H1 (cell line): ENCODE data around the gene GMCL2. TPM values are rescaled to one million over a fixed set of nuclear protein-coding genes. Genes with fewer than 3 reads are reported as not detected.

Experiments
- CTCF ChIA-PET: fragments of 300-600 bp; sonication (Branson Sonifier 250); formaldehyde crosslinking; loops from one replicate; lab custom pipeline; 2021; ENCODE audit not compliant: partially characterized antibody; lab: Charles Lee
- POLR2A ChIA-PET: fragments of 300-600 bp; sonication (Branson Sonifier 250); formaldehyde crosslinking; loops from one replicate; lab custom pipeline; 2021; ENCODE audit warnings: inconsistent platforms; ENCODE audit not compliant: partially characterized antibody; lab: Charles Lee
- DNase-seq, 2 experiments: peaks; one replicate each; pipeline versions ENCODE4 v3.0.0 to v3.0.0-alpha.2; 2010 to 2022; ENCODE audit warnings: low spot score in 2 of 2, low read depth in 1 of 2, mixed read lengths in 1 of 2
- FAIRE-seq: peaks from 2 replicates; lab custom pipeline; 2011; peaks lifted over from hg19 to GRCh38; lab: Jason Lieb, UNC
- H2AFZ ChIP-seq: 2 replicates; pipeline ENCODE4 v1.8.1; 2012; ENCODE audit warnings: low read length, inconsistent platforms
- H2AK5ac ChIP-seq: 2 replicates; pipeline ENCODE4 v1.6.1; 2013; ENCODE audit warnings: low read depth, low read length
- H2BK120ac ChIP-seq: replicated peaks from 2 replicates; pipeline ENCODE3; 2013; ENCODE audit warnings: low read depth, low read length, inconsistent platforms
- H2BK12ac ChIP-seq: 2 replicates; pipeline ENCODE4 v1.6.1; 2013; ENCODE audit warnings: low read depth, low read length
- H2BK15ac ChIP-seq: 2 replicates; pipeline ENCODE4 v1.6.1; 2013; ENCODE audit warnings: low read length
- H2BK20ac ChIP-seq: 2 replicates; pipeline ENCODE4 v1.6.1; 2013; ENCODE audit warnings: low read length
- H2BK5ac ChIP-seq: 2 replicates; pipeline ENCODE4 v1.6.1; 2013; ENCODE audit warnings: low read depth, low read length
- H3K14ac ChIP-seq: 2 replicates; pipeline ENCODE4 v1.6.1; 2013; ENCODE audit warnings: inconsistent platforms; ENCODE audit not compliant: insufficient read length
- H3K18ac ChIP-seq: 2 replicates; pipeline ENCODE4 v1.6.1; 2013; ENCODE audit warnings: low read length; ENCODE audit errors: extremely low read depth
- H3K23ac ChIP-seq: 2 replicates; pipeline ENCODE4 v1.6.1; 2013; ENCODE audit warnings: inconsistent platforms; ENCODE audit not compliant: insufficient read length
- H3K23me2 ChIP-seq: 2 replicates; pipeline ENCODE4 v1.6.1; 2013; ENCODE audit warnings: low read depth, low read length
- H3K27ac ChIP-seq: 2 replicates; pipeline ENCODE4 v1.6.1; 2011; ENCODE audit warnings: low read depth, low read length, inconsistent platforms
- H3K27me3 ChIP-seq, 4 experiments: replicated peaks in 1 of 4; 1 replicate in 1 of 4; 2 replicates in 3 of 4; pipeline versions ENCODE4 v1.6.1 to v1.8.1; 2011 to 2013; ENCODE audit warnings: low read length in 3 of 4, mild to moderate bottlenecking in 3 of 4, inconsistent platforms in 2 of 4, mixed read lengths in 2 of 4, moderate library complexity in 1 of 4; ENCODE audit not compliant: control insufficient read depth in 3 of 4, insufficient read depth in 3 of 4; ENCODE audit errors: extremely low read depth in 1 of 4
- H3K36me3 ChIP-seq, 4 experiments: 2 replicates each; pipeline versions ENCODE4 v1.6.1 to v1.8.1; 2011 to 2013; ENCODE audit warnings: mild to moderate bottlenecking in 4 of 4, low read length in 3 of 4, moderate library complexity in 2 of 4, control low read depth in 1 of 4, inconsistent platforms in 1 of 4; ENCODE audit not compliant: insufficient read depth in 4 of 4, control insufficient read depth in 2 of 4
- H3K4ac ChIP-seq: replicated peaks from 2 replicates; pipeline ENCODE3; 2013; ENCODE audit warnings: low read length, low read depth, mixed read lengths, inconsistent platforms; ENCODE audit not compliant: insufficient read length
- H3K4me1 ChIP-seq, 4 experiments: replicated peaks in 1 of 4; 1 replicate in 1 of 4; 2 replicates in 3 of 4; pipeline versions ENCODE4 v1.6.1 to v1.8.1; 2011 to 2013; ENCODE audit warnings: low read length in 3 of 4, inconsistent platforms in 2 of 4, mixed read lengths in 1 of 4; ENCODE audit not compliant: insufficient read depth in 4 of 4, control insufficient read depth in 3 of 4
- H3K4me2 ChIP-seq, 2 experiments: 2 replicates each; pipeline versions ENCODE4 v1.6.1 to v1.8.1; 2011 to 2013; ENCODE audit warnings: low read depth in 2 of 2, low read length in 2 of 2, control low read depth in 1 of 2, inconsistent platforms in 1 of 2, mild to moderate bottlenecking in 1 of 2; ENCODE audit not compliant: insufficient read depth in 1 of 2
- H3K4me3 ChIP-seq, 4 experiments: fragments of 200-600, 300-600 bp in 1 of 4; sonication (generic), shearing (Covaris generic), sonication (Bioruptor Twin) in 1 of 4; 2 replicates each; pipeline versions ENCODE4 v1.5.1 to v1.8.1; 2011 to 2016; ENCODE audit warnings: low read length in 4 of 4, low read depth in 3 of 4, control low read depth in 2 of 4, inconsistent platforms in 2 of 4, mild to moderate bottlenecking in 2 of 4, mixed read lengths in 1 of 4, moderate library complexity in 1 of 4; ENCODE audit not compliant: insufficient read depth in 2 of 4; ENCODE audit errors: extremely low read depth in 1 of 4
- H3K56ac ChIP-seq: replicated peaks from 2 replicates; pipeline ENCODE3; 2013; ENCODE audit warnings: low read depth, mild to moderate bottlenecking, mixed read lengths, low read length, inconsistent platforms; ENCODE audit not compliant: insufficient read length
- H3K79me1 ChIP-seq: 2 replicates; pipeline ENCODE4 v1.6.1; 2013; ENCODE audit warnings: low read depth, low read length, control low read depth
- H3K79me2 ChIP-seq, 2 experiments: 2 replicates each; pipeline versions ENCODE4 v1.6.1 to v1.8.1; 2012 to 2013; ENCODE audit warnings: low read length in 2 of 2, mild to moderate bottlenecking in 2 of 2, inconsistent platforms in 1 of 2; ENCODE audit not compliant: insufficient read depth in 2 of 2, control insufficient read depth in 1 of 2
- H3K9ac ChIP-seq, 4 experiments: replicated peaks in 1 of 4; 1 replicate in 1 of 4; 2 replicates in 3 of 4; pipeline versions ENCODE4 v1.6.1 to v1.8.1; 2011 to 2013; ENCODE audit warnings: low read depth in 3 of 4, low read length in 3 of 4, control low read depth in 2 of 4, mild to moderate bottlenecking in 2 of 4, moderate library complexity in 2 of 4, inconsistent platforms in 1 of 4; ENCODE audit errors: extremely low read depth in 1 of 4
- H3K9me3 ChIP-seq, 2 experiments: 2 replicates each; pipeline versions ENCODE4 v1.6.1 to v1.8.1; 2012 to 2013; ENCODE audit warnings: mild to moderate bottlenecking in 2 of 2, moderate library complexity in 2 of 2, control low read depth in 1 of 2, inconsistent platforms in 1 of 2, low read depth in 1 of 2, low read length in 1 of 2, mixed read lengths in 1 of 2; ENCODE audit not compliant: insufficient read depth in 2 of 2
- H4K20me1 ChIP-seq, 2 experiments: replicated peaks in 1 of 2; 2 replicates each; pipeline versions ENCODE3 to v1.8.1; 2011 to 2013; ENCODE audit warnings: inconsistent platforms in 2 of 2, low read length in 2 of 2, mild to moderate bottlenecking in 1 of 2; ENCODE audit not compliant: insufficient read depth in 2 of 2, control insufficient read depth in 1 of 2
- H4K5ac ChIP-seq: 2 replicates; pipeline ENCODE4 v1.6.1; 2013; ENCODE audit warnings: low read length, low read depth, mixed read lengths, inconsistent platforms; ENCODE audit not compliant: insufficient read length
- H4K8ac ChIP-seq: 2 replicates; pipeline ENCODE4 v1.8.0; 2013; ENCODE audit warnings: mild to moderate bottlenecking, moderate library complexity, low read length, inconsistent platforms; ENCODE audit not compliant: insufficient read depth; ENCODE audit errors: extremely low read depth
- H4K91ac ChIP-seq: replicated peaks from 2 replicates; pipeline ENCODE3; 2013; ENCODE audit warnings: low read length, mixed read lengths, inconsistent platforms; ENCODE audit not compliant: insufficient read length
- CREB1 ChIP-seq: IDR thresholded peaks from 2 replicates; pipeline ENCODE4 v1.6.1; 2012; ENCODE audit warnings: inconsistent platforms
- RFX5 ChIP-seq: IDR thresholded peaks from 2 replicates; pipeline ENCODE4 v1.6.1; 2011; ENCODE audit warnings: low read depth, low read length, improper control_type of control experiment, borderline replicate concordance
- TAF1 ChIP-seq: IDR thresholded peaks from 2 replicates; pipeline ENCODE4 v1.6.1; 2011; ENCODE audit warnings: mild to moderate bottlenecking, low read depth, low read length
- WGBS, 2 experiments: shearing (Covaris generic) in 1 of 2; methylation state at CpG; one replicate each; pipeline versions ENCODE4 v1.1.6 to v1.1.7; 2013 to 2015; ENCODE audit warnings: low lambda C conversion rate in 2 of 2, mixed read lengths in 2 of 2, inconsistent platforms in 1 of 2, low coverage in 1 of 2, missing lambda C conversion rate in 1 of 2; ENCODE audit not compliant: insufficient replicate concordance in 2 of 2, insufficient coverage in 1 of 2, insufficient read length in 1 of 2; ENCODE audit errors: extremely low coverage in 1 of 2, missing lambda C conversion rate in 1 of 2; 5-methylcytosine and 5-hydroxymethylcytosine counted together
- polyA plus RNA-seq, 7 experiments: library from polyadenylated mRNA; depleted of rRNA in 3 of 7; stranded (reverse) in 5 of 7; unstranded in 2 of 7; fragments of >200 nt in 5 of 7; fragments of 200-250 nt in 2 of 7; gene quantifications; 1 replicate in 5 of 7; 2 replicates in 1 of 7; 4 replicates in 1 of 7; pipeline versions ENCODE4 v1.2.1 to v1.2.3, GENCODE V29; 2011 to 2013; ENCODE audit warnings: missing spikeins in 2 of 7, mixed read lengths in 2 of 7
- total RNA-seq: library from RNA; stranded (reverse); fragmentation: NEBNext Ultra II Directional; extraction: Animal tissue kit (Norgen Biotek cat#: 25700); gene quantifications from 2 replicates; pipeline ENCODE4 v1.2.1, GENCODE V29; 2021

Gene GMCL2
- total and polyA plus RNA-seq, 2 of the 8 experiments (the other 6 are each of a cell fraction or from before 2014, with no cell fraction given), result 0.13 TPM; not detected in 1

- Histone ChIP-seq H2BK12ac (no peak overlapping the region), H4K20me1 (peaks cover 0 to 17% of the 10 kb centered on the region in 2 experiments), H3K18ac (no peak overlapping the region), H3K9me3 (no peaks in the 10 kb centered on the region), H4K91ac (no peak overlapping the region), H2BK20ac (no peak overlapping the region), H3K23me2 (peaks cover 3% of the 10 kb centered on the region; the same call in 1 of the 2 replicates), H3K4me3 (no peak overlapping the region), H3K4me2 (no peak overlapping the region), H3K27ac (no peak overlapping the region), H2BK5ac (no peak overlapping the region), H3K23ac (no peak overlapping the region), H3K4ac (no peak overlapping the region), H3K79me2 (peaks cover 0 to 13% of the 10 kb centered on the region in 2 experiments; a peak in 2 of 4 replicates), H3K4me1 (peaks cover 0 to 25% (median 18%) of the 10 kb centered on the region in 4 experiments; a peak in 6 of 7 replicates), H3K56ac (no peak overlapping the region), H2AK5ac (no peak overlapping the region), H3K79me1 (peaks cover 11% of the 10 kb centered on the region), H3K36me3 (peaks cover 7 to 35% (median 18%) of the 10 kb centered on the region in 4 experiments; a peak in 6 of 8 replicates), H2AFZ (no peak overlapping the region), H2BK15ac (no peak overlapping the region), H2BK120ac (no peak overlapping the region), H3K14ac (no peak overlapping the region), H3K27me3 (no peaks in the 10 kb centered on the region), H3K9ac (no peak overlapping the region), H4K8ac (no peak overlapping the region), H4K5ac (no peak overlapping the region)
- ChIA-PET POLR2A (interaction anchor here (0.8 to 21.6 kb wide), 5 partner anchors 9 to 48 kb away, joined by 3 to 507 read pairs (median 3); partner anchors contain the start of gene HNRNPAB), CTCF (interaction anchor here (1.3 to 2.2 kb wide), 2 partner anchors 10 to 31 kb away, joined by 4 to 10 read pairs; no protein-coding TSS in a partner anchor)
- DNase-seq, result no peak
- 91% methylated on average over 3 of the region's 3 CpGs; no CpG with 5 or more reads in 1 of the 2 experiments for WGBS, 2 experiments
- FAIRE-seq, result no peak
- TF ChIP-seq CREB1 (no peak), TAF1 (no peak), RFX5 (no peak)
Measured at GRCh38 chr5:178227929-178228328, 40.8 kb upstream of the GMCL2 start.
